Fibroblast of peridontal ligament (primary cell): ENCODE measurements around the gene ONECUT2.

Experiments
- DNase-seq: peaks from one replicate; pipeline ENCODE4 v3.0.0-alpha.2; 2010; ENCODE audit errors: extremely low read depth

ONECUT2 gene

GRCh38 chr18:57431002-57431382 lies 4.2 kb upstream of the ONECUT2 start:
- no peak for DNase-seq

- no peak for DNase-seq
These were observed 3.6 kb upstream of the ONECUT2 start for GRCh38 chr18:57431467-57432080.

- DNase-seq, result no peak
These were observed 3.0 kb upstream of the ONECUT2 start for GRCh38 chr18:57432140-57432539.

- DNase-seq, result no peak
These were observed 2.3 kb upstream of the ONECUT2 start for GRCh38 chr18:57432751-57433400.

GRCh38 chr18:57433482-57433881 lies 1.7 kb upstream of the ONECUT2 start:
- no peak for DNase-seq

- no peak for DNase-seq
These were observed 1.1 kb upstream of the ONECUT2 start for GRCh38 chr18:57433934-57434535.

- no peak for DNase-seq
These were observed 644 bp downstream of the ONECUT2 start for GRCh38 chr18:57435846-57436190.

- no peak for DNase-seq
These were observed 1.2 kb downstream of the ONECUT2 start for GRCh38 chr18:57436191-57436964.

GRCh38 chr18:57436965-57437333 lies 1.8 kb downstream of the ONECUT2 start:
- no peak for DNase-seq

GRCh38 chr18:57437402-57437765 lies 2.2 kb downstream of the ONECUT2 start:
- no peak for DNase-seq

- no peak for DNase-seq
These were observed 2.8 kb downstream of the ONECUT2 start for GRCh38 chr18:57437766-57438671.

- no peak for DNase-seq
These were observed 3.8 kb downstream of the ONECUT2 start for GRCh38 chr18:57438743-57439608.

- no peak for DNase-seq
These were observed 4.4 kb downstream of the ONECUT2 start for GRCh38 chr18:57439609-57439968.

GRCh38 chr18:57439985-57440330 lies 4.8 kb downstream of the ONECUT2 start:
- no peak for DNase-seq

- no peak for DNase-seq
These were observed 5.3 kb downstream of the ONECUT2 start for GRCh38 chr18:57440331-57441070.

- peak; percentile 13 for DNase-seq
These were observed 6.1 kb downstream of the ONECUT2 start for GRCh38 chr18:57441071-57441794.

- no peak for DNase-seq
These were observed 8.1 kb downstream of the ONECUT2 start for GRCh38 chr18:57443247-57443646.

GRCh38 chr18:57443702-57444101 lies 8.5 kb downstream of the ONECUT2 start:
- no peak for DNase-seq

GRCh38 chr18:57444301-57444759 lies 9.2 kb downstream of the ONECUT2 start:
- DNase-seq, result no peak
